HG03280 (cell line): ENCODE data around the gene TRAPPC2B.
"Not testable (repeated sequence)": the region's sequence is repeated elsewhere in the genome, so short reads cannot be mapped to it uniquely, and the experiment has no call there.

ENCODE experiments used
- ATAC-seq: cut with Tn5 transposase; IDR thresholded peaks from one replicate; pipeline ENCODE4 v1.9.1; 2021; ENCODE audit warnings: mild to moderate bottlenecking, moderate library complexity; ENCODE audit not compliant: unreplicated experiment

TRAPPC2B gene

GRCh38 chr19:57374179-57374578, 10.8 kb downstream of the TRAPPC2B start:
- ATAC-seq = no peak

- not testable (repeated sequence) for ATAC-seq
These were observed 11.3 kb downstream of the TRAPPC2B start for GRCh38 chr19:57374647-57375046.

- ATAC-seq = no peak
These were observed 12.8 kb downstream of the TRAPPC2B start for GRCh38 chr19:57376151-57376550.

GRCh38 chr19:57377498-57378146, 14.3 kb downstream of the TRAPPC2B start:
- no peak for ATAC-seq

GRCh38 chr19:57380923-57381322, 17.6 kb downstream of the TRAPPC2B start:
- ATAC-seq = no peak

- ATAC-seq = no peak
These were observed 19.6 kb downstream of the TRAPPC2B start for GRCh38 chr19:57382806-57383488.

GRCh38 chr19:57389194-57389729, 25.9 kb downstream of the TRAPPC2B start:
- no peak for ATAC-seq

GRCh38 chr19:57389730-57390598, 26.6 kb downstream of the TRAPPC2B start, which contains the start of gene ZNF548:
Gene ZNF548 (plus strand): TSS chr19:57389854. CDS start chr19:57390100, 246 bp downstream.
- ATAC-seq = peak; percentile 97

GRCh38 chr19:57395710-57396109, 32.4 kb downstream of the TRAPPC2B start:
- ATAC-seq = no peak

- ATAC-seq = no peak
These were observed 35.5 kb downstream of the TRAPPC2B start for GRCh38 chr19:57398868-57399267.

GRCh38 chr19:57403737-57404563, 40.6 kb downstream of the TRAPPC2B start:
- ATAC-seq = no peak

GRCh38 chr19:57406516-57407123, 43.3 kb downstream of the TRAPPC2B start:
- ATAC-seq = no peak

- ATAC-seq = peak; percentile 99
These were observed 47.7 kb downstream of the TRAPPC2B start, which contains the start of gene ZNF17 for GRCh38 chr19:57410877-57411671. Gene ZNF17 (plus strand): TSS chr19:57411161. CDS start chr19:57413616, 2,455 bp downstream.
